ENCODE measurements around the gene C1orf94.
"Not testable (repeated sequence)": the region's sequence is repeated elsewhere in the genome, so short reads cannot be mapped to it uniquely, and the experiment has no call there.

Gene C1orf94

DNA sequence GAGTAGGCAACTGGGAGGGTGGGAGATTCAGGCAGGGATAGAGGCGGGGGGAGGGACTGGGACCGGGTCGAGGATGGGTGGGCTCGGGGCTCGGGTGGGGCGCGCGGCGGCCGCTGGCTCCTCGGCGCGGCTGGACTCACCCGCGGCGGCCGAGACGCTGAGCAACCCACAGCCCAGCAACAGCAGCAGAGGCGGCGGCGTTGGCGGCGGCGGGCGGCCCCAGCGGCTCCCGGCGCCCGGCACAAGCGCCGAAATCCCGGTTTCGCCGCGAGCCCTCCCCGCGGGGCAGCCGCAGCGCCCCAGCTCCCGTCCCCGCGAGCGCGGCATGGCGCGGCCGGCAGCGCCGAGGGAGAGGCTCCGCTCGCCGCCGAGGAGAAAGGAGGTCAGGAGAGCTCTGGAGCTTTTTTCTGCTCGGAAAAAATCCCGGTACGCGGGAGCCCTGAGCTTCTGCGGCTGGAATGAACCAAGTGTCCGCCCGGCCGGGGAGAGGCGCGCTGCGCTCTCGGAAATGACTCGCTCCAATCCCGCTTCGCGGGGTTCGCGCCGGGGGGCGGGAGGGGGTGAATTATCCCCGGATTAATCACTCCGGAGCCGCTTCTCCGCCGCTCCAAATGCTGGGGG, 11.8 kb upstream of the C1orf94 start, which contains the start of gene CSMD2:
TSS of gene CSMD2 (minus strand) at position 460 of the 621 bp plus-strand sequence. CDS start at position 327, 133 bp downstream.
- DNase-seq: peak; percentile 36

DNA sequence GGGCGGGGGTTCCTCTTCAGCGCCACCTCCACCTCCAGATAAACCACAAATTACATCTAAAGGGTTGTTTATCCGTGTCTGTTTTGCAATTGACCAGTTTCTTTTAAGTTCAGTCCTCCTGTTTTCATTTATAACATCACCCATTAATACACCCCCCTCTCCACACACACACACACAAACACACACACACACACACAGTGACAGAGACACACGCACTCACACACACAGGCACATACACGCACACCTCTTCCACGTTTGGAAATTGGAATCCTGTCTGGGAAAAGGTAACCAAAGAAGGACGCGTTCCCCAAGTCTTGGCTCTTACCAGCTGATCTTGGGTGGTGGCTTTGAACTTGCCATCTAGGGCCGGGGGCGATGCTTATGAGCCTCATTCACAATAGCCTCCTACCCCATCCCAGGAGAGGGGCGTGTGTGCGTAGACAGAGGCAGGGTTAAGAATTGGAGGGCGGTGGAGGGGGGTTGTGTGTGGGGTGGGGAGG, 11.2 kb upstream of the C1orf94 start:
- DNase-seq: no peak

DNA sequence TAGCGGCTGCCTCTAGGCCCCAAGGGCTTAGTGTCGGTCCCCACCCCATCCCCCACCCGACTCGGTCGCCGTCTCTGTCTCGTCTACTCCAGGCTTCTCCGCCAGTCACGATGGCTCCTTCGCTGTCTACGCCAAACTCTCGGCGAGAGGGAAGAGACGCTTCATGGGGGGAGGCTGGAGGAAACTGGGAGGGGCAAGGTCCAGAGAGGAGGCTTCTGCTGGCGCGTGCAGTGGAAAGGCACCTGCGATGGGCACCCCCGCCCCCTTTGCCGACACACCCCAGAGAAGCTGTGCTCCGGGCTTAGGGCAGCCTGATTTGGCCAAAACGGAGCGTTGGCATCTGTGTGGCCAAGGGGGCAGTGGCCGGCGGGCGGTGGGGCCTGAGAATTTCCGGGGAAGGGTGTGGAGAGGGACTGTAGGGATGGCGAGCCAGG, 10.5 kb upstream of the C1orf94 start:
- no peak for DNase-seq

DNA sequence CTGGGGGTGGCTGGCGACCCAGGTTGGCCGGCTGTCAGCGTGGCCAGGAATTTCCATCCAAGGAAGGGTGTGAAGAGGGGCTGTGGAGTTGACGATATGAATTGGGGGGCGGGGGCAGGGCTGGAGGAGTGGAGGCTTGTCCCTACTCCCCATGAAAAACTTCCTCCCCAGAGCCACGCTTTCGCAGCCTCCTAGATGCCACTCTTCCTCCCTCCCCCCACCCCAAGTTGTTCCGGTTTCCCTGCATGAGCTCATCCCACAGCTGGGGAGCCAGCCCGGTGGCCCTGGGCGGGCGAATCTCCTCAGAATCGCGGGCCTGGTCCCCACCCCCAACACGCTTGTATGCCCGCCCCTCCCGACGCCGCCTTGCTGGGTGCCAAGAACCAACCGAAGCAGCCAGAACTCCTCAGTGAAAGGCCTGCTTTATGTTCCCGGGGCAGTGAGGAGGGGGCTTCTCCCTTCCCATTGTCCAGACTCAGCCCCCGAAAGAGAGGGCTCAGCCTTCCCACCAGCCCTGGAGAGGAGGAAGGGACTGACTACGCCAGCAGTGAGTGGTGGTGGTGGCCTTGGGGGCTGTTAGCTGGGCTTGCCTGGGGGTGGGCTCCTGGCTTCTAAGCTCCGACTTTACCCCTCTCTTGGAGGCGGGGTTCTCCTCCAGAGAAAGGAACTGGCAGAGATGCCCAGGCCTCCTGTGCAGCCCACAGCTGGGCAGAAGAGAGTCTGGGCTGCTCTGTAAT, 9.9 kb upstream of the C1orf94 start:
- DNase-seq: no peak

DNA sequence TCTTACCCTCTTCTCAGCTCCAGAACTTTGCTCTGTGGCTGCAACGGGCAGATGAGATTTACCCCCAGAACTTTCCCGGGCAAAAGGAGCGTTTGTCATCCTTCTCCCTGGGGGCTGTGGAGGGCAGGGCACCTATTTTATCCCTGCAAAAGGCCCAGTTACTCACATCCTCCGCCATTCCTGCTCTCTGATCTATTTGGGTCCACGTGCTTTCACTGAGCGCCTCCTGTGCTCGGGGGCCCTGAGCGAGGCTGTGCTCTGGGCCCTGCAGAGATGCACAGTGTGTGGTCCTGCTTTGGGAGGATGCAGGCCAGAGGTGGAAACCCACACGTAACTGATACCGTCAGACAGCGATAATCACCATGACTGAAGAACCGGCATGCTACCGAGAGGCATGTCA, 9.3 kb upstream of the C1orf94 start:
- DNase-seq: no peak

DNA sequence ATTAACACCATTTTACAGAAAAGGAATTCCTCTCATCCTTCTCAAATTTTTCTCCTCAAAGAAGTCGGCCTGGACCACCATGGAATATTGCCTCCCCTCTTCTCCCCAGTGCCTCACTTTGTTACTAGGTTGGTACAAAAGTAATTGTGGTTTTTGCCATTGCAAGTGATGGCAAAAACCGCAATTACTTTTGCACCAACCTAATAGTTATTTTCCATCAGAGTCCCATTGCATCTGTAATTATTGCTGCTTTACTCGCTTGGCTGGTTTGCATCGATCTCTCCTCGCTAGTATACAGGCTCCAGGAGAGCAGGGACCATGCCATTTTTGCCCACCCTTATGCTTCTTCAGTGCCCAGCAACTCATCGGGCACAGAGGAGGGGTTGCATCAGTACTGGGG, 963 bp upstream of the C1orf94 start:
- DNase-seq: no peak

DNA sequence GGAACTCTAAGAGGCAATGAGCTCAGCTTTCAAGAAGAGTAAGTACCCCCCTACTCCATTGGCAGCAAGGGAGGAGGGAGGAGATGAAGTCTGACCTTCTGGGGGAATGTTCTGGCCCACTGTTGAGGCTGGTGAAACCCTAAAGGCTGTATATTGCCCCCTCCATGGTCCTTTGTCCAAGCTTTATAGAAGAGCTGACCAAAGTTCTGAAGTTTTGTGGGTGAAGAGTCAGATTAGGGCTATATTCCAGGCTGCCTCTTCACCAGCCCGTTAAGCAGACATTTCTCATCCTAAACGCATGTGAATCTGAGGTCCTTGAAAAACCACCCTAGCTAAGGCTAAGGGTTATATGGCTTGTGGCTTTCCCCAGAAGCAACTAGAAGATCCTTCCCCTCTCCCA, 1.4 kb downstream of the C1orf94 start:
- DNase-seq: no peak

DNA sequence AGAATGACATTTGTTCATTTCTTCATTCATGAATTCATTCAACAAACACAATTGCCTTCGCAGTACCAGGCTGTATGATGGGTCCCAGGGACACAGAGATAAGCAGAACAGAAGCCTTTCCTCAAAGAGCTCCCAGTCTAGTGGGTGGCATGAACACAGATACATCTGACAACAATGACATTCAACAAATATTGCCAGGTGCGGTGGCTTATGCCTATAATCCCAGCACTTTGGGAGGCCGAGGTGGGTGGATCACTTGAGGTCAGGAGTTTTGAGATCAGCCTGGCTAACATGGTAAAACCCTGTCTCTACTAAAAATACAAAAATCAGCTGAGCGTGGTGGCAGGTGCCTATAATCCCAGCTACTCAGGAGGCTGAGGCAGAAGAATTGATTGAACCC, 6.7 kb downstream of the C1orf94 start:
- not testable (repeated sequence) for DNase-seq

DNA sequence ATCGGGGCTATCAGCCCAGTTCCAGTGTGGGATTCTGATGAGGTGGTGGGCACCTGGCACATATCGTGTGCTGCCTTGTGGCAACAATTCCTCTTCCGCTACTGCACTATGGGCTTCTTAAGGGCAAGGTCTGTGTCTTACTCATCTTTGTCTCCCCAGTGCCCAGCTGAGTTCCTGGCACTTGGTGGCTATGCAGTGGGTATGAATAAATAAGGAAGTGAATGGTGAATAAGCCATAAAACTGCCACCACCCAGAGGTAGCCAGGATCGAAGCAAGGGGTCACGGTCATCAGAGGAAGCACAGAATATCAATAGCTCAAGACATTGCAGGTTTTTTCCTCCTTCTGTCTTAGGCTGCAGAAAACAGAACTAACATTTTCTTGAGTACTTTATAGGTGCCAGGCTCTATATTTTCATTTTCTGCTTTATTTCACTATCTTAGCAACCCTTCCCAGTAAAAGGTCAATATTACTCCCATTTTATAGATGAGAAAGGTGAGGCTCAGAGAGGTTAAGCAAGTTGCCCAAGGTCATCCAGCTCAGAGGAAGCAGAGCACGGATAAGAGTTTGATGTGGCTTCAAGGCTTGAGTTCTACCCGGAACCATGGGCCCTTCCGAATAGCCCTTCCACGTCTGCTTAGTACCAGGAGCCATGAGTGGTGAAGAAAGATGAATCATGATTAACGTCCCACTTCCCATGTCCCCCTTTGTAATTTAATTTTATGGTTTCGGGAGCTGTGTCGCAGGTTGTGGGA, 10.2 kb downstream of the C1orf94 start:
- DNase-seq: no peak

- no peak for DNase-seq
Measured at GRCh38 chr1:34188418-34188817, 11.7 kb downstream of the C1orf94 start.

GRCh38 chr1:34188985-34189384, 12.3 kb downstream of the C1orf94 start:
- DNase-seq: no peak

DNA sequence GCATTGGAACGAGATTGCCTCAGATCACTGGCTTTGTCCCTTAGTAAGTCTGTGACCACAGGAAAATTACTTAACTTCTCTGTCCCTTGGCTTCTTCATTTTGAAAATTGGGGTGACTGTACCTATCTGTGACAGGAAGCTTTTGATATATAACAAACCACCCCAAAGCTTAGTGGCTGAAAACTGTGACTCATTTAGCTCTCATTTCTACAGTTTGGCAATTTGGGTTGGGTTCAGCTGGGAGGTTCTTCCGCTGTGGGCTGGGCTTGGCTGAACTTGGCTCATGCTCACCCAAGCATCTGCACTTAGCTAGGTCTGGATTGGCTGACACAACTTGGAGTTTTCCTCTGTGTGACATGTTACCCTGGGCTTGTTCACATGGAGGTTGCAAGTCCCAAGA, 14.0 kb downstream of the C1orf94 start:
- DNase-seq: no peak

GRCh38 chr1:34192621-34193020, 15.9 kb downstream of the C1orf94 start:
- no peak for DNase-seq

- no peak for DNase-seq
Measured at GRCh38 chr1:34199927-34200326, 23.2 kb downstream of the C1orf94 start.

DNA sequence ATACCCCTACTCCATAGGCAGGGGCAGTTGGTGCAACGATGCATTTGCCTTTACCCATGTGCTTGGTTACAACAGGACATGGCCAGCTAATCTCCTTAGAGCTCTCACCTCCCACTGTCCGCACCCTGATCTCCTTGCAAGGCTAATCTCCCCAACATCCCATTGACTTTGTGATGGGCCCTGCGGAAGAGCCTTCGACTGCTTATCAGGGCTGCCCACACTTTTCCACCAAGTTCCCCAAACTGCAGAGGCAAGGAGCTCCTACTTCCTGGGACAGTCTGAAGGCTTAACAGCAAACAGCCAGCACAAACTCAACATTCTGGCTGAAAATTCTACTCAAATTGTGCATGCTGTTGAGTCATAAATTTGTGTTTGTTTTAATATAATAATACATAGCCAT, 36.0 kb downstream of the C1orf94 start:
- no peak for DNase-seq

- DNase-seq: no peak
Measured at GRCh38 chr1:34213956-34214355, 37.2 kb downstream of the C1orf94 start.

DNA sequence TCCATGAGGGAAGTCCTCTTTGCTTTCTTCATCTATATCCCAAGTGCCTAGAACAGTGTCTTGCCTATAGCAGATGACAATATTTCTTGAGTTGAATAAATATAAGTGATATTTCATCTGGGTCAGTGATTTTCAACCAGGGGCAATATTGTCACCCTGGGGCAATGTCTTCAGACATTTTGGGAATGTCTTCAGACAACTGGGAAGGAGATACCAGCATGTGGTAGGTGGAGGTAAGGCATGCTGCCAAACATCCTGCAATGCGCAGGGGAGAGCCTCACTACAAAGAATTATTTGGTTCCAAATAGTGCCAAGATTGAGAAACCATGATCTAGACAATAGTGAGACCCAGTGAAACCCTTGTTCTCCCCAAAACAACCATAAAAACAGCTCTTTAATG, 54.7 kb downstream of the C1orf94 start:
- no peak for DNase-seq

DNA sequence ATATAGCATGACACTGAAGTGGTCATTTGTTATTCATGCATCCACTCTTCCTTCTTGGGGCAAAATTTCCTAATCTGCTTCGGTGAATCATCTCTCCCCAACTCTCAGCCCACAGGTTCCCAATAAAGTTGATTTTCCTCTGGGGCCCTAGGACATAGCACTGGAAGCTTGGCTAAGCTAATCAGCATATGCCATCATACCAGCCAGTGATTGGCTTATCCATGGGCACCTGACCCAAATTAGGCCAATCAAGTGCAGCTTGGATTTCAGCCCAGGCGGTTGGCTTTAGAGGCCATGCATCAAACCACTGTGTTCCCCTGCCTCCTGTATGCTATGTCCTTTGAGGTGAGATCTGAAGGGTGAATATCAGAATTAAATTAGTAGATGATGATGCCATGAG, 58.9 kb downstream of the C1orf94 start:
- no peak for DNase-seq

DNA sequence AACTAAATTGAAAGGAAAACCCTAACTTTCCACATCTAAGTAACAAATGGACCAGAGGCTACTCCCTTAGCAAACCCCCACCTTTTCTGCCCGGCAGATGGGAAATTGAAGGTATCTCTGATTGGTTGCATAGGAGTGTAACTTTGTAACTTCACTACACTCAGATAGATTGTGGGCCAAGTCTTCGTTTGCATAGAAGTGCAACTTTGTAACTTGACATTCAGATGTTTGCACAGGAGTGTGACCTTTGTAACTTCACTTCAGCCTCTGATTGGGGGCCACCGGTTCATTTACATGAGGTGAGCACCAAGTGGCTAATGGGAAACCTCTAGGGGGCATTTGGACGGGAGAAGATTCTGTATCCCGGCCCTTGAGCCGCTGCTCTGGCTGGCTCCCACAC, 59.4 kb downstream of the C1orf94 start:
- DNase-seq: no peak

GRCh38 chr1:34237151-34237815, 60.6 kb downstream of the C1orf94 start:
- no peak for DNase-seq

- DNase-seq: no peak
Measured at GRCh38 chr1:34245967-34246366, 69.3 kb downstream of the C1orf94 start.

- DNase-seq: no peak
Measured at GRCh38 chr1:34250342-34250741, 73.6 kb downstream of the C1orf94 start.

Data from NCI-H69 (cell line).